Iris pigment epithelial cell (primary cell): Measurements from ENCODE around the gene ADH7.

ENCODE experiments used
- DNase-seq: peaks from one replicate; pipeline ENCODE4 v3.0.0-alpha.2; 2011; ENCODE audit warnings: low read depth

ADH7 gene

GRCh38 chr4:99435154-99435553, at the start of gene ADH7:
Gene ADH7, minus strand, starts transcription at chr4:99435342. Its CDS starts 109 bp downstream, at chr4:99435233.
- DNase-seq, result no peak

- peak; percentile 69 for DNase-seq
Measured at GRCh38 chr4:99483636-99484035, 48.5 kb upstream of the ADH7 start.

DNA sequence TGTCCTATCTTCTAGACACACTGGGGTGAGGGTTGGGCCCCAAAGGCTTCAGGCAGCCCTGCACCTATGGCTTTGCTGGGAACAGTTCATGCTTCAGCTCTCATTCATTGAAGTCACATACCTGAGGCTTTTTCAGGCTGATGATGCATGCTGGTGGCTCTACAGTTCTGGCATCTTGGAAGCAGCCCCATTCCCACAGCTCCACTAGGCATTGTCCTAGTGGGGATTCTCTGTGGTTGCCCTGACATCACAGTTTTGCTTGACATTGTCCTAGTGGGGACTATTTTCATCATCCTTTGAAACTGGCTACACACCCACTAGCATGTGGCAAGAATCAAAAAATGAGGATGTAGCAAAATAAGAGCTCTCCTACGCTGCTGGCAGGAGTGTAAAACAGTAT, 38.0 kb upstream of the ADH7 start:
- DNase-seq, result peak; percentile 13

GRCh38 chr4:99471896-99472295, 36.8 kb upstream of the ADH7 start:
- no peak for DNase-seq

GRCh38 chr4:99471349-99471748, 36.2 kb upstream of the ADH7 start:
- DNase-seq, result no peak

DNA sequence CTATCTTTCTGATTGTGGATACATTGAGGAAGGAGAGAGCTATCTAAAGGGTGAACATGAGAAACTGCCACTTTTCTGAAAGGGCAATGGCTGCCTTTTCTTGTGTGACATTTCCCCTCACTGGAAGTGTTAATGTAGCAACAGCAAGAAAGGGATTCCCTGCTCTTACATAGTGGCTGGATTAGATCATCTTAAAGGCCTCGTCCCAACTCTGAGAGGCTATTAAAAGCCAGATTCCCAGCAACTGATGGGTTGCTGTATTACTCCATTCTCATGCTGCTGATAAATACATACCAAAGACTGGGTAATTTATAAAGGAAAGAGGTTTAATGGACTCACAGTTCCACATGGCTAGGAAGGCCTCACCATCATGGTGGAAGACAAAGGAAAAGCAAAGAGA, 33.7 kb upstream of the ADH7 start:
- DNase-seq, result no peak

GRCh38 chr4:99467887-99468286, 32.7 kb upstream of the ADH7 start:
- DNase-seq, result no peak

- no peak for DNase-seq
Measured at GRCh38 chr4:99463566-99463965, 28.4 kb upstream of the ADH7 start.

DNA sequence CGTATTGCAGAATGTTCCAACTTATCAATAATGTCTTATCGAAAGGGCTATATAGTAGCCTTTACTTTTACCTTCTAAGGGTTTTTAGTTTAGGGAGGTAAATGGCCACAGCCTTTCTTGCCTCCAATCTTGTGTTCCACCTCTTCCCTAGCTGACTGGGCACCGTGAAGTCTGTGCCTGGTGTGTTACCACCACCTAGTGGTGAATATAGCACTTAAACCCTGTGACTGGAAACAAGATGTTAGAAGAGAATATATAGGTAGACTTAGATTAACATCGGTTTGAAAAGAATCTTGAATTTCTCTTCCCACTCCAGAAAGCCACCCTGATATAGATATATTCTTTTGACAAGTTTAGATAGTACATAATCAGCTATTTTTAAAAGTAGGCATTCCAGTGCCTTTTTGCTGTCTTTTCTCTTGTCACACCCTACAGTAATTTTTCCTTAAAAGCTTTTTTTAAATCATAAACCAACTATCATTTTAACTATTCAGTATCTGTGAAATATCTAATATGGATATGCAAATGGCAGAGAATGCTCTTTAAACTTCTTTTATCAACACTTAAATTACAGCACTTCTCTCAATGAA, 27.8 kb upstream of the ADH7 start:
- DNase-seq, result peak; percentile 73

- no peak for DNase-seq
Measured at GRCh38 chr4:99461623-99462401, 26.7 kb upstream of the ADH7 start.

DNA sequence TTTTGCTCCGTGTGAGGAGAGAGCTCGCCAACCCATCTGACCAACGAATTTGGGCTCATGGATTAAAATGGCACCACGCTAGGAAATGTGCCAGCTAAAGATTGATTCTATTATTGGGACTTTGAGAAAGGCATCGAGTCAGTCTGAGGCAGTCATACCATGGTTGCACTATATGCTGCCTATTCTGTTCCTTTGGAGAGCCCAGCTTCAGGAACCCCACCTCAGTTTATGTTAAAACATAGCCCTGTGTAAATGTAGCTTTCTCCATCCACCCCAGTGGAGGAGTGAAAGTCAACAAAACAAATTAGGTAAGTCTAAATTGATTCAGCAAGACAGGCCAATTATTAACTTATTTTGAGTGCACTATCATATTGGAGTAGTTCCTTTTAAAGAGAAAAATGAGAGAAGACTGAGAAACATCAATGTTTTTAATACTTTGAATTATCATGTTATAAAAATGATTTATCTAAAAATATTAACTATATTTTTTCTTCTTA, 24.5 kb upstream of the ADH7 start:
- DNase-seq, result no peak

GRCh38 chr4:99458911-99459447, 23.8 kb upstream of the ADH7 start:
- DNase-seq, result peak; percentile 37

- DNase-seq, result no peak
Measured at GRCh38 chr4:99457676-99458075, 22.5 kb upstream of the ADH7 start.

DNA sequence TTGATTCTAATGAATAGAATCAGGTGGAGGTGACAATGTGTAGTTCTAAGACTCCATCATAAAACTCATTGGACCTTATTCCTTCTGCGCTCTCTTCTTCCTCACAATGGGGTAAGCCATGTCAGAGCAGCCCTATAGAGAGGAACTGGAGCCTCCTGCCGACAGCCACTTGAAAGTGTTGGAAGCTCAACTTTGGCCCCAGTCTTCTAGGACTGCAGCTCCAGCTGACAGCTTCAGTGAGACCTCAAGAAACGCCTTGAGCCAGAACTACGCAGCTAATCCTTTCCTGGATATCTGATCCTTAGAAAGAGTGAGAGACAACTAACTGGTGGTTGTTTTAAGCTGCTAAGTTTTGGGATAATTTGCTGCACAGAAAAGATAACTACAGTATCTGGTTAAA, 22.1 kb upstream of the ADH7 start:
- DNase-seq, result peak; percentile 13

GRCh38 chr4:99447513-99447912, 12.4 kb upstream of the ADH7 start:
- no peak for DNase-seq

- DNase-seq, result peak; percentile 72
Measured at GRCh38 chr4:99447079-99447478, 11.9 kb upstream of the ADH7 start.

- no peak for DNase-seq
Measured at GRCh38 chr4:99438405-99438780, 3.3 kb upstream of the ADH7 start.

DNA sequence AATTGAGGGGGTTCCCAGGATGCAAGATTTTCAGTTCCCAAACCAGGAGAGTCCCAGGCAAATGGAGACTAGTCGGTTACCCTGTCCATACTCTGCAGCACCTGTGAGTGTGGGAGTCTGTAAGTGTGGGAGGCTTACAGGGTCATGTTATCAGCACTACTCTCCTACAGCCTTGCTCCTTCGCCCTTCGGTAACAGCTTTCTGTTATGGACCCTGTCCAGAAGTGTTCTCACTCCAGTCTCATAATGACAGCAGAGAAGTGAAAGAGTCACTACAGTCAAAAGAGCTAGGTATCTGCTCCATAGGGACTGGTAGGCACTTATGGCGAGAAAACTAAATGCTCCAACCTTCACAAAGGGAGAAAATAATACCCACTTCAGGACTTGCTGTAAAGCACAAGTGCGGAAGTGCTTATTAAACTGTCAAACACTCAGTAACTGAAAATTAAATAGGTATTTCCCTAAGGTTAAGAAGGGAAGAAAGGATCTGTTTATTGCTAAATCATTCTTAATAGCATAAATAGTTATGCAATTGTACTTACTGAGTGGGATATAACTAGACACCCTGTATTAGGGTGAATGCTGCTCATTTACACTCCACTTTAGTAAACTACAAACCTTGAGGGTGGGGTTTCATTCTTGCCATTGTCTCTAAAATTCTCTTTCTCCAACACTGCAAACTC, 2.7 kb upstream of the ADH7 start:
- DNase-seq, result no peak

DNA sequence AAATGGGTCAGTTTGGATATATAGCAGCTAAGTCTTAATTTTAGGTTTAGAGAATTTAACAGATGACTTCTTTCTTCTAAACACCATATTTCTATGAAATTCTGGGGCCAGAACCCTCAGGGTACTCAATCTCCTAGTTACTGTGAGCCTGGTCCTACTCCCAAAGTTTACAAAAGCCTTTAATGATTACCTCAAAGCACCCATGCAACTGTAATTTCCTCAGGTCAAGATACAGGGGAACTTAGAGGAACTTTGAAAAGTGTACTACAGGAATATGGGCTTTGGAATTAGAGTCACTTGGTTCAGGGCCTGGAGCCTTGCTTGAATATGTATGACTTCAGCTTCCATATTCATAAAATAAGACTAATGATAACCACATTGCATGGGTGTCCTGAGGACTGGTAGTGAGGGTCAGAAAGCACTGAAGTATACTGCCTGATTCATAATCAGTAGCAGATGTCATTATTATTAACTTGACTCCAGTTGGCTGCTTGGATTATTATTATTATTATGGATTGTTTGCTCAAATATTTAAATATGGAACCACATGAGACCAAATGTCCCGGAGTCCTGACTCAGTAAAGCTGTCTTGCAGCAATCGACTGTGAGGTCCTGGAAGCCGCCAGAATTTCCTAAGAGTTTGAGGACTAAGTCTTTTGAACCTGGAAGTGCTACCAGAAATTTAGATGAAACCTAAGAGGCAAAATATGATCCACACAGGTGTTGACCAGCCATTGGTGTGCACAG, 2.0 kb upstream of the ADH7 start:
- DNase-seq, result no peak

DNA sequence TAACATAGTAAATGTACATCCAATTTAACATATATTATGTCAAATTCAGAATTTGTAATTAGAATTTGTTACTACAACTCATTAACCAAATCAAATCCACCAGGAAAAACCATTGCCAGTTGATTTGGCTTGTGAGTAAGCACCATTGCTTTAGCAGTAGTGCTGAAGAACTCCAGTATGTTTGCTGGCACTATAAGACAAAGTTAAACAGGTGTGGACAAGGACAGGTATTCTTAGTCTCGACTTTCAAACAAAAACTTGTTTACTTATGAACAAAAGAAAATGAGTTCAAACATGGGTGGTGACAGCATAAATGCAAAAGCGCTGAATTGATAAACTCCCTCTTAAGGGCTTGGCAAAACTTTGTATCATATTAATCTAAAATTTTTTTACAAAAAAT, 1.3 kb upstream of the ADH7 start:
- no peak for DNase-seq

- DNase-seq, result no peak
Measured at GRCh38 chr4:99430106-99430505, 5.0 kb downstream of the ADH7 start.

GRCh38 chr4:99417125-99417524, 18.0 kb downstream of the ADH7 start:
- DNase-seq, result no peak
